Stimulated activated naive CD8-positive, alpha-beta T cell treated with anti-CD3 and anti-CD28 coated beads, Interleukin-15, amount 100 ng/mL, for 72 hours (primary cell): ENCODE data around the gene DPP3.
A peak's percentile ranks its signal among the peaks of the same experiment; 100 is the strongest.

ENCODE experiments used
- ATAC-seq: fragments of 150-1000 bp; cut with Tn5 transposase; 2 replicates; pipeline ENCODE4 v1.10.0; 2021; ENCODE audit warnings: mild to moderate bottlenecking, moderate library complexity
- DNase-seq, 2 donors: peaks; one replicate each; pipeline ENCODE4 v3.0.0; 2021 to 2022
- H3K27ac Mint-ChIP-seq, 2 donors: one replicate each; pipeline ENCODE4 v1.8.0; 2022; ENCODE audit warnings: mild to moderate bottlenecking in 2 of 2, mixed read lengths in 2 of 2, moderate library complexity in 2 of 2
- H3K27me3 Mint-ChIP-seq: one replicate; pipeline ENCODE4 v1.8.0; 2022; ENCODE audit warnings: mixed read lengths
- H3K4me1 Mint-ChIP-seq: one replicate; pipeline ENCODE4 v1.8.0; 2022; ENCODE audit warnings: mild to moderate bottlenecking, mixed read lengths
- H3K4me3 Mint-ChIP-seq, 2 donors: one replicate each; pipeline ENCODE4 v1.8.0; 2022; ENCODE audit warnings: mild to moderate bottlenecking in 2 of 2, mixed read lengths in 2 of 2, moderate library complexity in 1 of 2
- H3K9me3 Mint-ChIP-seq, 2 donors: one replicate each; pipeline ENCODE4 v1.8.0; 2022; ENCODE audit warnings: mixed read lengths in 2 of 2

DPP3 gene

DNA sequence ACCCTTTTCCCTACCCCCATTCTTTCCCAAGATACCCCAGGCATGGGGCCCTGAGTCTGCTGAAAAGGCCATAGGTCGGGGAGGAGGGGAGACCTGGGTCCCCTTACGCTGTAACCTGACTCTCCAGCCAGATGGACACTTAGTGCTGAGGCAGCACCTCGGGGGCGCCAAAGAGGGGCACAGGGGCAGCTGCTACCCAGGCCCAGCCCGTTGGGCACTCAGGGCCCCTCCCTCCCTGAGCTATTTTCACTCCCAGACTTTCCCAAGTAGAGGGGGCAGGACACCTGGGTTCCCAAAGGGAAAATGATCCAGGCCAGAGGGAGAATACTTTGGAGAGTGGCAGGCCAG is 67.4 kb downstream of the DPP3 start:
- H3K4me3 Mint-ChIP-seq, result no peak overlapping the region
- no peak for ATAC-seq
- no peak overlapping the region for H3K27ac Mint-ChIP-seq
- H3K27me3 Mint-ChIP-seq, result peaks cover 7% of the 10 kb centered on the region
- H3K4me1 Mint-ChIP-seq, result peaks cover 26% of the 10 kb centered on the region
- no peak for DNase-seq
- H3K9me3 Mint-ChIP-seq, result no peaks in the 10 kb centered on the region

DNA sequence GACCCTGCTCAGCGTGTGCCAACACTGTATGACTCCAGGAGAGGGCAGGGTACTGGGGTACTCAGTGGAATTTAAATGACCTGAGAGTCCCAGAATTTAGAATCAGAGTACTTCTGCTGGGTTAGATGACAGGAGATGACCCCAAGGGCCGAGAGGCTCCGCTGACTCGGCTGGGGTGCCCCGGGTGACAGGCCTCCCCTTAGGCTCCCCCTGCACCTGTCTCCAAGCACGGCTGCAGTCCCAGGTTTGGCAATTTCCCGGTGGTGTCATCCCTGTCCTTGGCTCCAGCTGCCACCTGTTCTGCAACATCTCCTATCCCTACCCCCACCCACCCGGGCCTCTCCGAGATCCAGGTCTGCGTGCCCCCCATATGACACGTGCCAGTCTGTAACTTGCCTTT is 67.8 kb downstream of the DPP3 start:
- no peak overlapping the region for H3K4me3 Mint-ChIP-seq
- peaks cover 22% of the 10 kb centered on the region for H3K4me1 Mint-ChIP-seq
- DNase-seq (no peak), ATAC-seq (no peak)
- no peaks in the 10 kb centered on the region for H3K9me3 Mint-ChIP-seq
- H3K27me3 Mint-ChIP-seq, result peaks cover 7% of the 10 kb centered on the region
- H3K27ac Mint-ChIP-seq, result no peak overlapping the region

DNA sequence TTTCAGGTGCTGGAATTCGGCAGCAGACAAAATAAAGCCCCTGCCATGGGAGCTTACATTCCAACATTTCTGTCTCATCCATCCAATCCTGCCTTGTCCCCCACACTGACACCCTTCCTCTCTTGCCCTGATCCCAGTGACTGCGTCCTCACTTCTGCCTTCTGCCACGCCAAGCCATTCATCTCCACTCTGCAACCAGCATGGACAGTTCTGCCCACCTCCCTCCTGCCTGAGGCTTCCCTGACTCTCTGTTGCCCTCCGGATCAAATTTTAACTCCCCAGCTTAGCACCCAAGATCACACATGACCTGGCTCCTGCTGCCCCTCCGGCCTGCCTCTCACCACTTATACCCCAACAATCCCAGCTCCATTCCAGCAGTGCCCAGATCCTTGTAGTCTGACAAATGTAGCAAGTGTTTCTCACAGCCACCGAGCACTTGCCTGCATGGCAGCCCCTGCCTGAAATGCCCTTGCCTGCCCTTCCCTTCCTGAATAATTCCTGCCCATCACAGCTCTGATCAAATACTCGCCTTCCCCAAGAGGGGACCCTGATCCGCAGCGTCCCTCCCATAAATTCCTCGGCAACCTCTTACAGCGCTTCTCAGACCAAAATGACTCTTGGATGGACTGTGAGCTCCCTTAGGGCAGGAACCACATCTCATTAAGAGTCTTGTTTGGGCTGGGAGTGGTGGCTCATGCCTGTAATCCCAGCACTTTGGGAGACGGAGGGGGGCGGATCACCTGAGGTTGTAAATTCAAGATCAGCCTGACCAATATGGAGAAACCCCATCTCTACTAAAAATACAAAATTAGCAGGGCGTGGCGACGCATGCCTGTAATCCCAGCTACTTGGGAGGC is 68.8 kb downstream of the DPP3 start:
- Mint-ChIP-seq H3K4me3 (no peak overlapping the region), H3K4me1 (peaks cover 13% of the 10 kb centered on the region), H3K27ac (no peak overlapping the region), H3K27me3 (peaks cover 7% of the 10 kb centered on the region), H3K9me3 (no peaks in the 10 kb centered on the region)
- no peak for ATAC-seq
- DNase-seq, result no peak

DNA sequence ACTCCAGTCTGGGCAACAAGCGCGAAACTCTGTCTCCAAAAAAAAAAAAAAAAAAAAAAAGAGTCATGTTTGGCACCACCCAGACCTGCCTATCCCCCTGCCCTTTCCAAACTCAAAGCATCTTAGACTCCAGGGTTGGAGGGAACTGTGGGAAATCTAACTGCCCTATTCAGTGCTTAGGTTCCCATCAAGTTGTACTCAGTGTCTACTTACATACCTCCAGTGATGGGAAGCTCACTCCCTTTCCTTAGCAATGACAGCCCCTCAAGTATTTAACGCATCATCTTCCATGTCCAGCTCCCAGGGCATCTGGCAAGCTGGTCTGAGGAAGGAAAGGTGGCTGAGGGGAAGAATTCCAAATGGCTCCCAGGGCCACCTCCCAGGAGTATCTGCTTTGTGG is 69.5 kb downstream of the DPP3 start:
- ATAC-seq (no peak), DNase-seq (no peak)
- Mint-ChIP-seq H3K27ac (no peak overlapping the region), H3K27me3 (peaks cover 7% of the 10 kb centered on the region), H3K4me1 (peaks cover 6% of the 10 kb centered on the region), H3K4me3 (no peak overlapping the region), H3K9me3 (no peaks in the 10 kb centered on the region)

DNA sequence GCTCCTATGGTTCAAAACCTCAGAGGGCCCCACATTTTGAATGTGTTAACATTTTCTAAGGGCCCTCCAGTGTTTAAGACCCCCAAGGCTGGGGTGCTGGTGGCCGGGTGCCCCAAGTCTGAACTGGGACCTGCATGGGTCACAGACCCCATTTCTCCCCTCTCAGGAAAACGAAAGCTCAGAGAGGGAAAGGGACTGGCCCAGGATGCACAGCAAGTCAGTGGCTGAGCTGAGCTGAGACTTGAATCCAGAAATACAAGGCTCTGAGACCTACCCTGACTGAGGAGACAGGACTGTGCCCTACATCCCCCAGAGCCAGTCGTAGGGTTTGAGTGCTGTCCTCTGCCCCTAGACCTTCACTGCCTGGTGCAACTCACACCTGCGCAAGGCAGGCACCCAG is 70.7 kb downstream of the DPP3 start:
- Mint-ChIP-seq H3K27ac (no peak overlapping the region), H3K27me3 (peaks cover 14% of the 10 kb centered on the region), H3K4me3 (no peak overlapping the region), H3K4me1 (no peaks in the 10 kb centered on the region), H3K9me3 (no peaks in the 10 kb centered on the region)
- DNase-seq (no peak), ATAC-seq (no peak)

- H3K9me3 Mint-ChIP-seq, result no peaks in the 10 kb centered on the region
- no peak overlapping the region for H3K4me3 Mint-ChIP-seq
- DNase-seq (no peak), ATAC-seq (no peak)
- no peak overlapping the region for H3K27ac Mint-ChIP-seq
- peaks cover 33% of the 10 kb centered on the region for H3K27me3 Mint-ChIP-seq
- peaks cover 6% of the 10 kb centered on the region for H3K4me1 Mint-ChIP-seq
Observed at GRCh38 chr11:66554602-66555001, 74.4 kb downstream of the DPP3 start.

GRCh38 chr11:66555416-66555815 is 75.2 kb downstream of the DPP3 start:
- H3K4me3 Mint-ChIP-seq, result no peak overlapping the region
- H3K9me3 Mint-ChIP-seq, result no peaks in the 10 kb centered on the region
- no peak overlapping the region for H3K27ac Mint-ChIP-seq
- peaks cover 33% of the 10 kb centered on the region for H3K27me3 Mint-ChIP-seq
- no peak for DNase-seq
- H3K4me1 Mint-ChIP-seq, result peaks cover 6% of the 10 kb centered on the region
- ATAC-seq, result no peak

DNA sequence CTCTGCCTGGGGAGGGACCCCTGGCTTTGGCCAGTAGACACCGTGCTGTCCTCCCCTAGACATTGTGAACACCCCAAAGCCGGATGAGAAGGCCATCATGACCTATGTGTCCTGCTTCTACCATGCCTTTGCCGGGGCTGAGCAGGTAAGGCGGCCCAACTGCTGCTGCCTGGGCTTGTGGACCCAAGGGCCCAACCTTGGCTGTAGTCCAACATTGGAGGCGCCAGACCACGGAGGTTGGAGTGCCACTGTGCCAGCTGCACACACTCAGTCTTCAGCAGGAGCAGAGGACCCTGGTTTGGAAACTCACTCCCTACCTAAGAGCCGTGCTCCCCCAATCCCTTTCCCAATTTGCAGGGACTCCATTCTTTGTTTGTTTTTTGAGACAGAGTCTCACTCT is 75.9 kb downstream of the DPP3 start:
- no peak for DNase-seq
- peaks cover 33% of the 10 kb centered on the region for H3K27me3 Mint-ChIP-seq
- H3K4me1 Mint-ChIP-seq, result peaks cover 6% of the 10 kb centered on the region
- no peak overlapping the region for H3K4me3 Mint-ChIP-seq
- H3K27ac Mint-ChIP-seq, result peak overlapping the region in 1 of 2 donors; percentile 74
- H3K9me3 Mint-ChIP-seq, result no peaks in the 10 kb centered on the region
- no peak for ATAC-seq

DNA sequence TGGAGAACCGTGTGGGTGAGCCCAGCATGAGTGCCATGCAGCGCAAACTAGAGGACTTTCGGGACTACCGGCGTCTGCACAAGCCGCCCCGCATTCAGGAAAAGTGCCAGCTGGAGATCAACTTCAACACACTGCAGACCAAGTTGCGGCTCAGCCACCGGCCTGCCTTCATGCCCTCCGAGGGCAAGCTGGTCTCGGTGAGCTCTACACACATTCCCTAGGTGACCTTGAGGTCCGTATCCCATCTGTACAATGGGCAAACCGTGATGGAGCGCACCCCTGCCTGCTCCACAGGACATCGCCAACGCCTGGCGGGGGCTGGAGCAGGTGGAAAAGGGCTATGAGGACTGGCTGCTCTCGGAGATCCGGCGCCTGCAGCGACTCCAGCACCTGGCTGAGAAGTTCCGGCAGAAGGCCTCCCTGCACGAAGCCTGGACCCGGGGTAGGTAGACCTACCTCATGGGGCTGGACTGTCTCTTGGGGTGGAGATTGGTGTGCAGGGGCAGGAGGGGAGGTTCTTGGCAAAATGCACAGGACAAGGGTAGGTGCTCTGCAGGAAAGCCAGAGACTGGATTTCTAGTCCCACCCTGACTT is 77.6 kb downstream of the DPP3 start:
- H3K27ac Mint-ChIP-seq, result no peak overlapping the region
- H3K4me1 Mint-ChIP-seq, result peaks cover 6% of the 10 kb centered on the region
- H3K4me3 Mint-ChIP-seq, result no peak overlapping the region
- peaks cover 33% of the 10 kb centered on the region for H3K27me3 Mint-ChIP-seq
- ATAC-seq (no peak), DNase-seq (no peak)
- no peaks in the 10 kb centered on the region for H3K9me3 Mint-ChIP-seq
